Suprapubic skin (tissue), 4 donors: ENCODE results near the gene KLK14. TPM values are rescaled to one million over a fixed set of nuclear protein-coding genes. Genes with fewer than 3 reads are reported as not detected.

ENCODE experiments used
- DNase-seq, 2 donors: peaks; one replicate each; pipeline ENCODE4 v3.0.0-alpha.2; 2019; ENCODE audit warnings: low spot score in 2 of 2
- H3K27ac ChIP-seq: fragments of 200-600 bp; sonication (generic); one replicate; pipeline ENCODE4 v1.5.1; 2019
- H3K27me3 ChIP-seq: fragments of 200-600 bp; sonication (generic); one replicate; pipeline ENCODE4 v1.5.1; 2019
- H3K36me3 ChIP-seq: fragments of 200-600 bp; sonication (generic); one replicate; pipeline ENCODE4 v1.5.1; 2019
- H3K4me1 ChIP-seq: fragments of 200-600 bp; sonication (generic); one replicate; pipeline ENCODE4 v1.5.1; 2019
- H3K4me3 ChIP-seq: fragments of 200-600 bp; sonication (generic); one replicate; pipeline ENCODE4 v1.5.1; 2019; ENCODE audit warnings: mild to moderate bottlenecking
- H3K9me3 ChIP-seq: fragments of 200-600 bp; sonication (generic); one replicate; pipeline ENCODE4 v1.5.1; 2019
- EP300 ChIP-seq: sonication (generic); formaldehyde crosslinking; IDR thresholded peaks from one replicate; pipeline ENCODE4 v1.6.1; 2017; ENCODE audit warnings: antibody characterized with exemption
- POLR2A ChIP-seq, 2 donors: fragments of 450-650 bp; IDR thresholded peaks; one replicate each; pipeline ENCODE4 v1.6.1; 2017; ENCODE audit warnings: antibody characterized with exemption in 2 of 2, mild to moderate bottlenecking in 2 of 2, moderate library complexity in 2 of 2
- POLR2AphosphoS5 ChIP-seq, 3 donors: sonication (generic); formaldehyde crosslinking; IDR thresholded peaks; one replicate each; pipeline ENCODE4 v1.6.1; 2017; ENCODE audit warnings: antibody characterized with exemption in 3 of 3
- WGBS: methylation state at CpG from one replicate; pipeline ENCODE4 v1.1.5; 2018; 5-methylcytosine and 5-hydroxymethylcytosine counted together
- total RNA-seq, 4 donors: library from RNA; depleted of rRNA; stranded (reverse); fragments of >200 nt; gene quantifications; one replicate each; pipeline ENCODE4 v1.1.0, GENCODE V29; 2016
- TF ChIP-seq, protein P1 (sequence below), 2 donors: fragments of 200-600 bp in 1 of 2; fragments of 450-650 bp in 1 of 2; sonication (generic) in 1 of 2; IDR thresholded peaks; one replicate each; pipeline ENCODE4 v1.5.1; 2016 to 2019; ENCODE audit warnings: antibody characterized with exemption in 2 of 2, mild to moderate bottlenecking in 1 of 2, moderate library complexity in 1 of 2

KLK14 gene
- total RNA-seq, 4 donors from 2014 or later: 3.8 to 22.8 (median 5.2) TPM

- Histone ChIP-seq H3K36me3 (no peaks in the 10 kb centered on the region), H3K4me1 (peaks cover 3% of the 10 kb centered on the region), H3K27me3 (peaks cover 10% of the 10 kb centered on the region), H3K4me3 (no peak overlapping the region), H3K9me3 (no peaks in the 10 kb centered on the region), H3K27ac (peak overlapping the region; percentile 26)
- 70% methylated on average over 6 of the region's 6 CpGs for WGBS
- no peak for DNase-seq
- TF ChIP-seq, protein P1, sequence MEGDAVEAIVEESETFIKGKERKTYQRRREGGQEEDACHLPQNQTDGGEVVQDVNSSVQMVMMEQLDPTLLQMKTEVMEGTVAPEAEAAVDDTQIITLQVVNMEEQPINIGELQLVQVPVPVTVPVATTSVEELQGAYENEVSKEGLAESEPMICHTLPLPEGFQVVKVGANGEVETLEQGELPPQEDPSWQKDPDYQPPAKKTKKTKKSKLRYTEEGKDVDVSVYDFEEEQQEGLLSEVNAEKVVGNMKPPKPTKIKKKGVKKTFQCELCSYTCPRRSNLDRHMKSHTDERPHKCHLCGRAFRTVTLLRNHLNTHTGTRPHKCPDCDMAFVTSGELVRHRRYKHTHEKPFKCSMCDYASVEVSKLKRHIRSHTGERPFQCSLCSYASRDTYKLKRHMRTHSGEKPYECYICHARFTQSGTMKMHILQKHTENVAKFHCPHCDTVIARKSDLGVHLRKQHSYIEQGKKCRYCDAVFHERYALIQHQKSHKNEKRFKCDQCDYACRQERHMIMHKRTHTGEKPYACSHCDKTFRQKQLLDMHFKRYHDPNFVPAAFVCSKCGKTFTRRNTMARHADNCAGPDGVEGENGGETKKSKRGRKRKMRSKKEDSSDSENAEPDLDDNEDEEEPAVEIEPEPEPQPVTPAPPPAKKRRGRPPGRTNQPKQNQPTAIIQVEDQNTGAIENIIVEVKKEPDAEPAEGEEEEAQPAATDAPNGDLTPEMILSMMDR (IDR thresholded peaks at IDR 0.05): no peak
- no peak for TF ChIP-seq EP300
- TF ChIP-seq POLR2AphosphoS5 (IDR thresholded peaks at IDR 0.05): no peak
- no peak for TF ChIP-seq POLR2A (IDR thresholded peaks at IDR 0.05)
Observed at GRCh38 chr19:51123381-51123800, 40.7 kb upstream of the KLK14 start.

GRCh38 chr19:51122112-51122981, 39.7 kb upstream of the KLK14 start:
- WGBS: 70% methylated on average over 21 of the region's 22 CpGs
- no peaks in the 10 kb centered on the region for H3K36me3 ChIP-seq
- peak overlapping the region; percentile 26 for H3K27ac ChIP-seq
- no peak for TF ChIP-seq POLR2A (IDR thresholded peaks at IDR 0.05)
- no peak for TF ChIP-seq POLR2AphosphoS5 (IDR thresholded peaks at IDR 0.05)
- no peak for TF ChIP-seq EP300
- TF ChIP-seq, protein P1 (IDR thresholded peaks at IDR 0.05): no peak
- H3K27me3 ChIP-seq: peaks cover 10% of the 10 kb centered on the region
- H3K4me1 ChIP-seq: peaks cover 3% of the 10 kb centered on the region
- H3K4me3 ChIP-seq: no peak overlapping the region
- no peaks in the 10 kb centered on the region for H3K9me3 ChIP-seq
- DNase-seq: no peak

- no peak overlapping the region for H3K4me3 ChIP-seq
- no peak overlapping the region for H3K27ac ChIP-seq
- TF ChIP-seq POLR2A (IDR thresholded peaks at IDR 0.05) (no peak), EP300 (no peak), POLR2AphosphoS5 (IDR thresholded peaks at IDR 0.05) (no peak)
- TF ChIP-seq, protein P1 (IDR thresholded peaks at IDR 0.05): no peak
- peaks cover 3% of the 10 kb centered on the region for H3K4me1 ChIP-seq
- H3K36me3 ChIP-seq: no peaks in the 10 kb centered on the region
- H3K9me3 ChIP-seq: no peaks in the 10 kb centered on the region
- 85% methylated on average over 8 of the region's 8 CpGs for WGBS
- H3K27me3 ChIP-seq: peaks cover 19% of the 10 kb centered on the region
- DNase-seq: no peak
Observed at GRCh38 chr19:51121257-51121656, 38.6 kb upstream of the KLK14 start.

DNA sequence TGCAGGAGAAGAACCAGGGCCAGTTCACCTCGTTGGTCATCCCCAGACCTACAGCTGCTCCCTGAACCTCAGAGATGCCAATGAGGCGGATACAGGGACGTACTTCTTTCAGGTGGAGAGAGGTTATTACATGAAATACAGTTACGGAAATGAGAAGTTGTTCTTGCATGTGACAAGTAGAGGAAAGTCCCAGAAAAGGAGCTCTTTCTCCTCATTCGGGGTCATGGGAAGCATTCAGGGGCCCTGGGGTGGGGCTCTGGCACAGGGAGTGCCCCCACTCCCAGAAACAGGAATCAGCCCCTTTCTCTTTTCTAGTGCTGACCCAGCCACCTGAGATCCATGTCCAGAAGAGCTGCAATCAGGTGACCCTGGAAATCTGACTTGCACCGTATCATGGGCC, 37.5 kb upstream of the KLK14 start:
- Histone ChIP-seq H3K27me3 (peaks cover 29% of the 10 kb centered on the region), H3K27ac (no peak overlapping the region), H3K4me1 (peaks cover 3% of the 10 kb centered on the region), H3K4me3 (no peak overlapping the region), H3K9me3 (no peaks in the 10 kb centered on the region), H3K36me3 (no peaks in the 10 kb centered on the region)
- no peak for TF ChIP-seq POLR2A (IDR thresholded peaks at IDR 0.05)
- TF ChIP-seq POLR2AphosphoS5 (IDR thresholded peaks at IDR 0.05): no peak
- TF ChIP-seq EP300: no peak
- TF ChIP-seq, protein P1 (IDR thresholded peaks at IDR 0.05): no peak
- WGBS: 90% methylated on average over 6 of the region's 6 CpGs
- DNase-seq: no peak

DNA sequence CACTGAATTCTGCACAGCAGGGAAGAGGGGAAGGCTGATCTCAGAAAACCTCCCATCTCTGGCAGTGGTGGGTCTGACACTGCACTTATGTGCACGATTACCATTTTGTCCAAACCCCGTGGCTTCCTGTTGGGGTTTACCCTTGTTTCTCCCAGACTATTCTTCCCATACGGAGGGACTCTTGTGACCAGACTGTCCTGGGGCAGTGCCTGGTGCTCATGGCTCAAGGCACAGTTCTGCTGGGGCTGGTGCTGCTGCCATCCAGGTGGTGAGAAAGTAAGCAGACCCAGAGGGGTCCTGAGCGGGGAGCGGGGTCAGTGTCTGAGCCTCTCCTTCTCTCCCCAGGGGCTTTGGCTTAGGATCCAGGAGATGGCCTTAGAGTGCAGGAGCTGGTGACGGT, 36.9 kb upstream of the KLK14 start:
- H3K4me3 ChIP-seq: no peak overlapping the region
- DNase-seq: no peak
- no peak overlapping the region for H3K27ac ChIP-seq
- peaks cover 29% of the 10 kb centered on the region for H3K27me3 ChIP-seq
- WGBS: 66% methylated on average over 6 of the region's 6 CpGs
- H3K9me3 ChIP-seq: no peaks in the 10 kb centered on the region
- no peaks in the 10 kb centered on the region for H3K36me3 ChIP-seq
- TF ChIP-seq POLR2A (IDR thresholded peaks at IDR 0.05) (no peak), POLR2AphosphoS5 (IDR thresholded peaks at IDR 0.05) (no peak), EP300 (no peak)
- TF ChIP-seq, protein P1 (IDR thresholded peaks at IDR 0.05): no peak
- peaks cover 3% of the 10 kb centered on the region for H3K4me1 ChIP-seq
